ENCODE results near the gene SNX11.

The SNX11 gene

DNA sequence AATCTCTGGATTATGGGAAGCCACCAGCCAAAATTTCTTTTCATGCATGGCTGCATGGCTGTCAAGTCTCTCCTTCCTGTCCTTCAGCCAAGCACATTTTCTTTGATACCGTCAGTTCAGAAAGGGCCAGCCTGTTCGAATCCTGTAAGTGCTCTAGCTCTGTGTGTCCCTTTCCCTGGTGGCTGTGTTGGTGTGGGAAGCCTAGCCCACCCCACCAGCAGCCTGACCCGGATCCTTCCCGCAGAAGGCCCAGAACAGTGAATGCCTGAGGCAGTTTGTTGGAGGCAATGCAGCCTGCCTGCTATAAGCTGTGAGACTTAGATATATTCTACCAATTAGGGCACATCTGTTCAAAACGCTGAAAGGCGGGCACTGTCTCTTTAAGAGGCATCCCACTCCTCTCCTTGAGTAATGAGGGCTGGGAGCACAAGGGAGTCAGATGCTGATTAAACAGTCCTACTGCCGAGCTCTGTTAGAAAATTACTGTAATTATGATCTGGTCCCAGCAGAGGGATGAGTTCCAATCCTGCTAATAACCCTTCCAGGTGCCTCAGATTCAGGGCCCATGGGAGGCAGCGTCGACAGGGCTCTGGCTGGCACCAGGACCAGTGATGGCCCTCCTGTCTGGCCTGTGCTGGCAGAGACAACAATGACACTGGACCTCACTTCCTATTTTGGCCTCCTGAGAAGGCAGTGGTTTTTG, 18.4 kb downstream of the SNX11 start:
- in situ Hi-C loops (cut with HindIII; ENCODE audit: low pct_ligation_motif_present, low pct_unique_long_range_greater_than_20kb, low sequenced_read_pairs): no loop called here
- DNase-seq: no peak

DNA sequence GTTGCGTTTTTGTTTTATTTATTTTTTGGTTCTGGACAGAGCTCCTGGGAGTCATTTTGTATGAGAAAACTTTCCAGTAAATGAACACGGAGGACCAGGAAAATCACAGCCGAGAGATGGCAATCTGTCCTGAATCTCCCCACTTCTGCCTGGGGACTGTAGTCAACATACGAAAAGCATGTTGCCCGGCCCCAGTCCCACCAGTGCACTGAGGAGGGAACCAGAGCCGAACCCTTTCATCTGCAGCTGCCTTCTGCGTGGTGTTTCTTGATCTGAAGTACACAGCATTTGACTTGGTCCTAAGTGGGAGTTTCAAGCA, 18.9 kb downstream of the SNX11 start:
- no peak for DNase-seq
- in situ Hi-C loops (cut with HindIII; ENCODE audit: low pct_ligation_motif_present, low pct_unique_long_range_greater_than_20kb, low sequenced_read_pairs): no loop called here

DNA sequence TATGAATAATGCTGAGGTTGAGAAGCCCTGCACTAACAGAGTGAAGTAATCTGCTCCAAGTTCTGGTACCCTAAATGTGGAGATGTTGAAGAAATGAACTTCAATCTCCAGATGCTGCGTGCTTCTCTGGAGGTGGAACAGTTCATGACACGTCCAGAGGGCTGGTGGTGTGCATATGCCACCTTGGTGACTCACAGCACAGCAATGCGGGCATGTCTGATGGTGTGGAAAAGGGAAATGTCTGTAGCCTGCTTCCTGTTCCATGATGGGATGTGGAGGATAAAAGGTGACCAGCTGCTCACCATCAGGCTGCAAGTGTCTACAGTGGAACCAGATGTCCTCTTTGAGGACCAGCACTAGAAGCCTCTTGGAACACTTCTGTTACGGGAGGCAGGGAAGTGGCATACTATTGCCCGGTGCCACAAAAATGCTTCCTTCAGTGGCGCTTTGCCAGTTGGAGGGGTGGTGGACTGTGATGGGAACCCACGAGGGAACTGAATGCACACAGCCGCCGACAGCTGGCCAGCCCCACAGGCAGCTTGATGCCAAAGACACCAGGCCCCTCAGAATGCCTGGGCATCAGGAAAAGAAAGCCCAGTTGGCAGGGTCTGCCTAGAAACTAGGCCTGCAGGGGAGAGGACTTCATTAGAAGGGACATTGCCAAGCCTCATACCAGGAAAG, 19.9 kb downstream of the SNX11 start:
- in situ Hi-C loops (cut with HindIII; ENCODE audit: low pct_ligation_motif_present, low pct_unique_long_range_greater_than_20kb, low sequenced_read_pairs): no loop called here
- DNase-seq: peak; percentile 88

DNA sequence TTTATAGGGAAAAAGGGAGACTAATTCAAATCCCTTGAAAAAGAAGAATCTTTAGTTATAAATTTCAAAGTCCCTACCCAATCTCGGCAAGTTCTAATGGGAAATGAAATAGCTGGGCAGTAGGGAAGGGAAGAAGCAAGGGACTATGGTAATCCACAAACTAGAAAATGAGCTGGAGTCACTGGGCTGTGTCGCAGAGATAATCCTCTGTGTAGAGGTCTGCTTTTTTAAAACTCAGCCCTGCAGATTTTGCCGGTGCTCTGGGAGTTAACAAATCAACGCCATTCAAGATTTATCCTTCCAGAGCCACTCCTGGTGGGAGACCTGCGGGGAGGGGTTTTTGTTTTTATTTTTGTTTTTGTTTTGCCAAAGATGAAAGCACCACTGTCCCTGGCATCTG, 20.8 kb downstream of the SNX11 start:
- no peak for DNase-seq
- in situ Hi-C loops (cut with HindIII; ENCODE audit: low pct_ligation_motif_present, low pct_unique_long_range_greater_than_20kb, low sequenced_read_pairs): no loop called here

DNA sequence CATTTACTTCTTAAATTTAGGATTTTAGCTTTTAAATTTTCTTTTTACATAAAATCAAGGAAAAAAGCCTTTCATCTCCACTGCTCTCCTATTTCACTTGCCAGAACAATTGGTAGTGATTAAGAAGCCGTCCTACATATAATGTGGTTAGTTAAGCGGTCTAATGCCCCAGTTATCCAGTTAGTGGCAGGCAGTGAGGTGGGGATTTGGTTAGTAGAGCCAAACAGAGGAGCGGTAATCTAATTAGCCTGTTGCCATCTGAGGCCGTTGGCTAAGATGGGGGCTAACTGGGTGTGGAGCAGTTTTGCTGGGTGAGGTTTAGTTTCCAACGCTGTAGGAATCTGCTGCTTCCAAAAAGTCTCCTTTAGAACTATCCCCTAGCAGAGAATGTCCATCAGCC, 22.4 kb downstream of the SNX11 start:
- no peak for DNase-seq
- in situ Hi-C loops (cut with HindIII; ENCODE audit: low pct_ligation_motif_present, low pct_unique_long_range_greater_than_20kb, low sequenced_read_pairs): no loop called here

DNA sequence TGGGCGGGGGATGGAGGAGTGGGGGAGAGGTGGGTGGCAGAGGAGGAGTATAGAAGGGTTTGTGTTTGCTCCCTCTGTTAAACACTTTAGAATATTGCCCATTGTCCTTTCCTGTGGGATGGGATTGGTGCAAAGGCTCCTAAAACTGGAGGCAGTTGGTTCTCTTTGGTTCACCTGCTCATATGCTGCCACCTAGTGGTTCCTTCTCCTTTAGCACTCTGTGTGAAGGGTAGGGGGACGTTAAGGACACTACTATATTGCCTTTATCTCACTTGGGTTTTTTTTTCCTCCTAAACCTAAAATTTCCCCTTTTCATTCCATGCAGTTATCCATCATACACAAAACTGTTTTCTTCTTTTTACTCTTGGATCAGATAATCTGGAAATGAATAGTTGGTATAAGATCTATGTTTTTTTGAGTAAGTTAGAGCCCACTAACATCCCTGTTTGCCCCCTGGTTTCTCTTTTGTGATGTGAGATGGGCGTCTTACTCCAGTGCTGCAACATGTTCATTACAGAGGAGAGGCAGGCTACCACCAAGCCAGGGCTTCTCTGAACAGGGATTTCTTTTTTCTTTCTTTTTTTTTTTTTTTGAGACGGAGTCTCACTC, 23.8 kb downstream of the SNX11 start:
- in situ Hi-C loops (cut with HindIII; ENCODE audit: low pct_ligation_motif_present, low pct_unique_long_range_greater_than_20kb, low sequenced_read_pairs): no loop called here
- peak; percentile 79 for DNase-seq

DNA sequence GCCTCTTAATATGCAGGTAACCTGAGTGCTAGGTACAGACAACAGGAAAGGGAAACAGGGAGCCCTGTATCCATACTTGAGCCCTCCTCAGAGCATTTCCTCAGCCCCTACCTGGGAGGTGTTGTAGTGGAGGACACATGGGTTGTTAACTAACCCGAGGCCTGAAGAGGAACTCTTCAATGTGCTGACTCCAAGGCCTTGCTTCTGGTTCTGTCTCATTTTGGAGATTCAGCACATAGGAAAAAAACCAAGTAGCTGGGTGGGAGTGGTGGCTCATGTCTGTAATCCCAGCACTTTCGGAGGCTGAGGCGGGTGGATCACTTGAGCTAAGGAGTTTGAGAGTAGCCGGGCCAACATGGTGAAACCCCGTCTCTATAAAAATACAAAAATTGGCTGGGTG, 24.8 kb downstream of the SNX11 start:
- in situ Hi-C loops (cut with HindIII; ENCODE audit: low pct_ligation_motif_present, low pct_unique_long_range_greater_than_20kb, low sequenced_read_pairs): no loop called here
- no peak for DNase-seq

DNA sequence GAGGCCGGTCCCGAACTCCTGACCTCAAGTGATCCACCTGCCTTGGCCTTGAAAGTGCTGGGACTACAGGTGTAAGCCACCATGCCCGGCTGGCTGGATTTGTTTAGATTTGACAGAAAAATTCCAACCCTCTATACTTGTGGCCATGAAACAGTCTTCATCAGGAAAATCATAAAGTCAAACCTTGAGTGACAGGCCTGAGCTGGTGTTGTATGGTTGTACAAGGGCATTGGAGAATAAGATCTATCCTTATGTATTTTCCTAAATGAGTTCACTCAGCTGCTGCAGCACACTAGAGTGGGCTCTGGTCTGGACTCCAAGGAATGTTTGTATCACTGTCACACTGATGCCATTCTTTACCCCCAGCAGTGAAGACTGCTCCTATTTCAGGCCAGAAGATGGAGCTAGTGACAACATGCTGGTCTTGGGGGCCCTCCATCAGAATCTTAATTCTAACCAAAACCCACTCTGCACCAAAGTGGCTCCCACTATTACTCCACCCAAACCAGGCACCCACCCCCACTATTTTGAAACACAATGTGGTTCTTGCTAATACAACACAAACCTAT, 27.4 kb downstream of the SNX11 start:
- peak; percentile 12 for DNase-seq
- in situ Hi-C loops (cut with HindIII; ENCODE audit: low pct_ligation_motif_present, low pct_unique_long_range_greater_than_20kb, low sequenced_read_pairs): no loop called here

DNA sequence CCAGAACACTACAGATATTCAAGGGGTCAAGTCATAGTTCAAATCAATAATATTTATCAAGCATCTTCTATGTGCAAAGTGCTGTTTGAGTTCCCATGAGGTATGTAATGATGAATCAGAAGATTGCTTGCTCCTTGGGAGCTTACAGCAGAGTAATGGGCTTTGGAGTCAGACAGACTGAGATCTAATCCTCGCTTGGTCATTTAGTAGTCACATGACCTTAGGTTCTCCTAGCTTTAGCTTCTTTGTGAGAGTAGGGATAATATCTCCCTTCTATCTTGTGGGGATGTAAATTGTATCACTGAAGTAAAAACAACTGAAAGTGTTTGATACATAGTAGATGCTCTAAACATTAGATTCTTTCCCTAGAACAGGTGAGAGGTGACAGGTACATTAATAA, 30.1 kb downstream of the SNX11 start:
- in situ Hi-C loops (cut with HindIII; ENCODE audit: low pct_ligation_motif_present, low pct_unique_long_range_greater_than_20kb, low sequenced_read_pairs): no loop called here
- DNase-seq: no peak

DNA sequence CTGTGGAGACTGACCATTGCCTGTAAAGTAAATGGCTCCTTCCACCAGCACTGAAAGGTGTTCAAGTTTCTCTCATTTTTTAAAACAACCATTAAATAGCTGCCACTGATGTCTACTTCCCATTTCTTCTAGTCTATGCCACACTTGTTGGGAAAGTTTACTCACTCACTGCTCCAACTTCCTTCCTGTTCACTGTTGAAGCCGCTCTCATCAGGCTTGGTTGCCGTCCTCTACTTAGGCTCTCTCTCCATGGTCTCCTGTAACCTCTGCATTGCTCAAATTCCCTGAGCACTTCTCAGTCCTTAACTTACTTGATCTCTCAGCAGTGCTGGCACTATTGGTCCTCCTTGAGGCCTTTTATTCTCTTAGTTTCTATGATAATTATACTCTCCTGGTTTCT, 32.4 kb downstream of the SNX11 start:
- in situ Hi-C loops (cut with HindIII; ENCODE audit: low pct_ligation_motif_present, low pct_unique_long_range_greater_than_20kb, low sequenced_read_pairs): no loop called here
- DNase-seq: no peak

DNA sequence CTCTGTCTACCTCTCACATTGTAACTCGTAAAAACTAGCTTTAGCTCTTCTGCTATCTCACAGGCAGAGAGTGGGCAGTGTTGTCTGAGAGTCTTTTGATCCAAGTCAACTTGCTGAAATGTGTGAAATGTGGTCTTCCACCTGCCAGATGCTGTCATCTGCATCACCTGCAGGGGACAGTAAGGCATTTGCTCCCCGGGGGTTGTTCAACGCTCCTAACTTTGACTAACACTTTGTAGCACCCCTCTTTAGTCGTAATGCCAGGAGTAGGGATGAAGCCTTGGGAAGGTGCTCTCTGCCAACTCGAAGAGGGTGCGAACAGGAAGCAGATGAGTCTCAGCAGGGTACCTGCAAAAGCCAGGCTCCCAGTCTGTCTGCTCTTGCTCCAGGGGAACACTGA, 36.1 kb downstream of the SNX11 start:
- DNase-seq: no peak
- in situ Hi-C loops (cut with HindIII; ENCODE audit: low pct_ligation_motif_present, low pct_unique_long_range_greater_than_20kb, low sequenced_read_pairs): no loop called here

DNA sequence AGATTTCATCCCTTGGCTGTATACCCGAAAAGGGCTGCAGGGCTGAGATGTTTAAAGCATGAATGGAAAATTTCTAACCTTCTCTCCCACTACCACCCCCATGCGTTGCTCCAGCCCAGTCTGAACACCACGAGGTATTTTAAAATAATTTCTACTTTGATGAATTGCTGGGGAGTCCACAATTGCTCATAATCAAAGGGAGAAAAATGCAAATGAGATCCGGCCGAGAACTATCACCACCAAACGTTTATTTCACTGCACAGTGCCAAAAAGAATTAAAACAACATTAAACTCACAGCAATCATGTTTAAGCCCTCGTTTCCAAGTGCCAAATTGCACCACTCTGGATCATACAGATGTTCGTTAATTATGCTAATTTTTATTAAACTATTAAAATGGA, 36.7 kb downstream of the SNX11 start:
- no peak for DNase-seq
- in situ Hi-C loops (cut with HindIII; ENCODE audit: low pct_ligation_motif_present, low pct_unique_long_range_greater_than_20kb, low sequenced_read_pairs): no loop called here

DNA sequence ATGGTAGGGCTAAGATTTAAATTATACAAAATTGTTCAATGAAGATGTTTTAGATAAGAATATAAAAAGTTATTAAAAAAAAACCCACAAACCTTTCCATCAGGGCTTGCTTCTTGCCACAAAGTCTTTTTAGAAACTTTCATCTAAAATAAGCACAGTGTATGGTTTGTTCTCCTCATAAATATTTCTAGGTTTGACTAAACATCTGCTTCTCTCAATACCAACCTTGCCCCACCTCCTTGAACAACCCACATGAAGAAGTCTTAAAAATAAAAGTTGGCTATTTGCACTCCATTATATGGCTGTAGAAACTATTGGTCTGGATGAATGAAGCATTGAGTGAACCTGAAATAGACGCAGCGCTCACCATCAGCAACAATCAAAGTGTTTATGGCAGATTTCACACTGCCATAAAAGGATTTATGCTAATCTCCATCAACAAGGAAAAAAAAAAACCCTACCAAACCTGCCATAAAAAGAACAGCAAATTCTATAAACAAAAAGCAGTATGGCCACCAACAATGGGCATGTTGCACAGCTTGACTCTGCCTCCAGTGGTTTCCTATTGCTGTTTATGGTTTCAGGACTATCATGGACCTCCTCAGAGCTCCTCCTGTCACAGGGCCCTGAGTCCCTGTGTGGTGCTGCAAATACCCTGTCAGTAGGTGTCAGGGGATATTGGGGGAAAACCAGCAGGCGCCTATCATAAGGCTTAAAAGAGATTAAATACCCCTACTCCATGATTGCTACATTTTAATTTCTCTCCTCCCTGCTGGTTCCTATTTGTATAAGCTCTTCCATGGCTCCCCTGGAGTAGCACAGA, 37.6 kb downstream of the SNX11 start:
- no peak for DNase-seq
- in situ Hi-C loops (cut with HindIII; ENCODE audit: low pct_ligation_motif_present, low pct_unique_long_range_greater_than_20kb, low sequenced_read_pairs): no loop called here

DNA sequence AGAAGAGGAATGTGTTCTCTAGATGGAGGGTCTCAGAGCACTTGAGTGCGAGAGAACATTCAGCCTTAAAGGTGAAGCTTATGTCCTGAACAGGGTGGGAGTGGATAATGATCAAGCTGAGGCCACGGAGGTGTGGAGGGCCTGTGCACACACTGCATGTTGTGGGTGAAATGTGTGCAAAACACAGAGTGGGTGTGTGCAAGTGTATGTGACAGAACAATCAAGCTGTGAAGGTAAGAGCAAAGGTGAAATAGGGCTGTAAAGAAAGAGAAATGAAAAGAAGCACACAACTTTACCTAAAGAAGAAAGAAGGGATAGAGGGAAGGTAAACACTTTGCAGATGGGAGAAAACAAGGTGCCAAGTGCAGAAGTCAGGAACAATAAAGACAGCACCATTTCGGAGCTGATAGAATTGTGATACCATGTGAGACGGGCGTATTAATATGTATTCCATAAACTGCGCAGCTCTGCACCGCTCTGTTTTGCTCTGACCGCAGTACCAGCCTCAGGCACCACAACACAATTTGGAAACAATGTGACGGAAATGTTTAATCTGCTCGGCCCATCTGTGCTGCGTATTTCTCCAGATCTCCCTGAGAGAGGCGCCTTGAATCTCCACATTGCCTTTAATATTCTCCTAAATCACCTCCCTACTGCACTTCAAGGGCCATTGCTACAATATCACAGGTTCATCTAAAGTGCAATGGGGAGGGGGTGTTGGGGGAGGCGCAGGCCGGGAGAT, 40.6 kb downstream of the SNX11 start:
- DNase-seq: no peak
- in situ Hi-C loops (cut with HindIII; ENCODE audit: low pct_ligation_motif_present, low pct_unique_long_range_greater_than_20kb, low sequenced_read_pairs): no loop called here

DNA sequence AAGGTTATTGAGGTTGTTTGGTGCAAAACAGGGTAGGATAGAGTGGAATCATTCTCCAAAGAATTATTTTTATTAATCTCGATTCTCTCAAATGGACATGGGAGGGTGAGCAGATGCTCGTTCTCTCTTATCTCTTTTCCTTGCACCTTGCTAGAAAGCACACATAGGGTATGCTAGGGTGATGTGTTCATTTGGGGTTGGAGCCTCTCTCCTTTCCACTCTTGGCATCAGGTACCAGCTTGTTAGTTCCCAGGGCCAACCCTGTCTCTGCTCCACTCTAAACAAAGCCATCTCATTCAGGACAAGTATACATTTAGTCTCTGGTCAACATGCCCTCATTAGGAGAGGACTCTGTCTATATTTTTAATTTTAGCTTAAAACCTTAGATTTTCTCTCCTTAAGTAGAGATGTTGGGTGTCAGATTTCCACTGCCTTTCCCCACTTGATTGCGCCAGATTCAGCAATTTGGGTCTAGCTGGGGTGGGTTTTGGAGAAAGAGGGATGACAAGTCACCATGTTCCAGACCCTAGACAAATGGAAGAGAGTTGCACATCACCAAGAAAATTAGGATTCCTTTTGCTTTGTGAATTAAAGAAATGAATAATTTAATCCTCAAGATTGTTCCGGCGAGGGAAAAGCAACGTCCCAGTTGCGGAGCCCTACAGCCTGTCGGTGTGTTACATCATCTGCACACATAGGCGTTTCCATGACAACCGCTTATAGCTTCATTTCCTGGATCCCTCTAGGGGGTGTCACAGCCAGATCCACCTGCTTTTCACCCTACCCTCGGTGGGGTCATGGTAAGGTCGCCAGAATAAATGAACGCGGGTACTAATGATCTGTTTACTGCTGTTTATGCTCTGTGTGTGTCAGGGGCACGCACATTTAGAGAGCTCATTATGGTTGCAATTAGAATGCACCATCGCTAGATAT, 41.6 kb downstream of the SNX11 start:
- no peak for DNase-seq
- in situ Hi-C loops (cut with HindIII; ENCODE audit: low pct_ligation_motif_present, low pct_unique_long_range_greater_than_20kb, low sequenced_read_pairs): no loop called here

DNA sequence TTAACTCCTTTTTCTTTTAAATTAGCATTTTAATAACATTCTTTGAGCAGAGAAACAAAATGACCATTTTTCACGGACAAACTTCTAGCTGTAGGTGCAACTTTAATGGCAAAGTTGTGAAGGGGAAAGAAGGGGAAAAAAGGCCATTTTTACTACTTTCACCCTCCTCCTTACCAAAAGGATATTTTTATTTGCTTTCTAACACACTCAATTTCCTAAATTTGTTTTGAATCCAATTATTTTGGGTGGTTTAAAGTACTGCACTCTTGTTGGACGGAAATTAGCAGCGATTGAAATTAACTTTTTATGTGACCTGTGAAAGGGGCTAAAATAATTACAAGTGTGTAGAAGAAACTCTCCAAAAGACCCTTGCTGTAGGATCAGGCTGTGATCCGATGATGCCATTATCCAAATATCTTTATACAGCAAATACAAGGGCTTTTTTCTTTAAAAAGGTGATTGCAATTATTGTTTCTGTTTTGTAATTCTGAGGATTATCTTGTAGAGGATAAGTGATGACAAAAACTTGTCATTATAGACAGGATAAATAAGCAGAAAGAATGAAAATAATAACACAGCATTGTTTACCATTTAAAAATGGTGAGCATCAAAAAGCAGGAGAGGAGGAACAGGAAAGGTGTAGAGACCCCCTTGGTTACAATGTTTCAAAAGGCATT, 42.4 kb downstream of the SNX11 start:
- no peak for DNase-seq
- in situ Hi-C loops (cut with HindIII; ENCODE audit: low pct_ligation_motif_present, low pct_unique_long_range_greater_than_20kb, low sequenced_read_pairs): no loop called here

DNA sequence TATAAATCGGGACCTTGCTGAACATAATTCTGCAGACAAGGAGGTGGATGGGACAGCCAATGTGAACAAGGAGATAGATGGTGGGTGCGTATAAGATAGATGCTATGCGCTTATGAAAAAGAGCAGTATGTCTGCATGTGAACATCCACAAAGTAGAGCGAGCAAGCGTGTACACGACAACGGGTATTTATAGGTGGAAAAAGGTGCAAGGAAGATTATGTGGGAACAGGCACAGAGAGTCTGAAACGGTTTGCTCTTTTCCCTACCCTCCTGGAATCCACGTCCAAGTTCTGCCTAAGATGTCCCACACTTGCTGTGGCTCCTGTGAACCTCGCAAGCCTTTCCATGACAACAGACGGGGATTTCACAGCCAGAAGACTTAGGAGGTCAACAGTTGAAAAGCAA, 43.0 kb downstream of the SNX11 start:
- no peak for DNase-seq
- in situ Hi-C loops (cut with HindIII; ENCODE audit: low pct_ligation_motif_present, low pct_unique_long_range_greater_than_20kb, low sequenced_read_pairs): no loop called here
